Activated CD4-positive, alpha-beta T cell treated with anti-CD3 and anti-CD28 coated beads, Interleukin-2, amount 10 ng/mL, durations not matched to agents 24 days and 14 days (primary cell): ENCODE results near the gene MRPS18B. TPM values are rescaled to one million over a fixed set of nuclear protein-coding genes. Genes with fewer than 3 reads are reported as not detected.
"Not testable (repeated sequence)": the region's sequence is repeated elsewhere in the genome, so short reads cannot be mapped to it uniquely, and the experiment has no call there.

Experiments
- DNase-seq: peaks from one replicate; pipeline ENCODE4 v3.0.0; 2022
- H3K27ac Mint-ChIP-seq: one replicate; pipeline ENCODE4 v1.8.0; 2022; ENCODE audit warnings: mild to moderate bottlenecking, mixed read lengths
- H3K27me3 Mint-ChIP-seq: one replicate; pipeline ENCODE4 v1.8.0; 2022; ENCODE audit warnings: mixed read lengths
- H3K36me3 Mint-ChIP-seq: one replicate; pipeline ENCODE4 v1.8.0; 2022; ENCODE audit warnings: low read depth, mild to moderate bottlenecking, mixed read lengths
- H3K4me1 Mint-ChIP-seq: one replicate; pipeline ENCODE4 v1.8.0; 2021; ENCODE audit warnings: mixed read lengths
- H3K4me3 Mint-ChIP-seq: one replicate; pipeline ENCODE4 v1.8.0; 2022; ENCODE audit warnings: mild to moderate bottlenecking, moderate library complexity, mixed read lengths
- H3K9me3 Mint-ChIP-seq: one replicate; pipeline ENCODE4 v1.8.0; 2021; ENCODE audit warnings: mixed read lengths
- intact Hi-C: fragments of 100-400 bp; cut with micrococcal nuclease; formaldehyde crosslinking; loops from one replicate; pipeline ENCODE4 v1.15.1; 2023
- total RNA-seq: library from RNA; stranded (reverse); gene quantifications from 2 replicates; pipeline ENCODE4 v1.2.3, GENCODE V29; 2022

MRPS18B gene
- total RNA-seq, 1 donor from 2014 or later: 79.4 TPM

DNA sequence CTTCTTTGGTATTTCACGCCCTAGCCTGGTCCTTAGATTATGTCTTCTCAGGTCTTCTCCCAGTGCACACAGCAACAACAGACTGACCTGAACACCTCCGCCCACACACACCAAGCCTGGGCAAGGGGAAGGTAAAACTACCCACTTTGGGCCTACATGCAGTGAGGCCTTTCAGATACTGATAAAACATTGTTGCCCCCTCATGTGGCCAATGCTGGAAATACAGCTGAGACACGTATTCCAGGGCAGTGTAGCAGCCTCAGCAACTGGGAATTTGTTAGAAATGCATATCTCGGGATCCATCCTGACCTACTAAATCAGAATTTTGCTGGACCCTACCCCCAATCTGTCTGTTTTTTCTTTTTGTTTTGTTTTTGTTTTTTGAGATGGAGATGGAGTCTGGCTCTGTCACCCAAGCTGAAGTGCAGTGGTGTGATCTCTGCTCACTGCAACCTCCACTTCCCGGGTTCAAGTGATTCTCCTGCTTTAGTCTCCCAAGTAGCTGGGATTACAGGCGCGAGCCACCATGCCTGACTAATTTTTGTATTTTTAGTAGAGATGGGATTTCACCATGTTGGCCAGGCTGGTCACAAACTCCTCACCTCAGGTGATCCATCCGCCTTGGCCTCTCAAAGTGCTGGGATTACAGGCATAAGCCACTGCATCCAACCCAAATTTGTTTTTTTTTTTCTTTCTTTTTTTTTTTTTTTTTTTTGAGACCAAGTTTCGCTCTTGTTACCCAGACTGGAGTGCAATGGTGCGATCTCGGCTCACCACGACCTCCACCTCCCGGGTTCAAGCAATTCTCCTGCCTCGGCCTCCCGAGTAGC is 20.1 kb upstream of the MRPS18B start:
- Mint-ChIP-seq H3K27ac (peak overlapping the region; percentile 74), H3K4me1 (peaks cover 12% of the 10 kb centered on the region), H3K36me3 (peaks cover 46% of the 10 kb centered on the region)
- intact Hi-C loops: loop anchor here (1.0 to 5.0 kb wide), 2 partner anchors 55 to 114 kb away; no protein-coding TSS in a partner anchor
- H3K4me3 Mint-ChIP-seq, H3K27me3 Mint-ChIP-seq, H3K9me3 Mint-ChIP-seq: not testable (repeated sequence)
- DNase-seq: peak; percentile 94

DNA sequence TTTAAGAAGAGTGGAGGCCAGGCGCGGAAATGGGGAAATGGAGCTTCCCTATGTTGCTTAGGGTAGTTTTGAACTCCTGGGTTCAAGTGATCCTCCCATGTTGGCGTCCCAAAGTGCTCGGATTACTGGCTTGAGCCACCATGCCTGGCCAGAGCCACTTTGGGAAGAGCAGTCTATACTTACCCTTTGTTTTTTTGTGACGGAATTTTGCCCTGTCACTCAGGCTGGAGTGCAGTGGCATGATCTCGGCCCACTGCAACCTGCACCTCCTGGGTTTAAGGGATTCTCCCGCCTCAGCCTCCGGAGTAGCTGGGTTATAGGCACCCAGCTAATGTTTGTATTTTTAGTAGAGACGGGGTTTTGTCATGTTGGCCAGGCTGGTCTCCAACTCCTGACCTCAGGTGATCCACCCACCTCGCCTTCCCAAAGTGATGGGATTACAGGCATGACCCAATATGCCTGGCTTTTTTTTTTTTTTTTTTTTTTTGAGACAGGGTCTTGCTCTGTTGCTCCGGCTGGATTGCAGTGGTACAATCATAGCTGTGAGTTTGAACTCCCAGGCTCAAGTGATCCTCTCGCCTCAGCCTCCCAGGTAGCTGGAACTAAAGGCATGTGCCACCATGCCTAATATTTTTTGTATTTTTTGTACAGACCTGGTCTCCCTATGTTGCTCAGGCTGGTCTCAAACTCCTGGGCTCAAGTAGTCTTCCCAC is 18.6 kb upstream of the MRPS18B start:
- Mint-ChIP-seq H3K9me3 (no peaks in the 10 kb centered on the region), H3K36me3 (peaks cover 55% of the 10 kb centered on the region), H3K27ac (no peak overlapping the region), H3K4me1 (peaks cover 17% of the 10 kb centered on the region), H3K27me3 (no peaks in the 10 kb centered on the region), H3K4me3 (no peak overlapping the region)
- intact Hi-C loops: loop anchor here (5.0 kb wide), 1 partner anchor 57 kb away; no protein-coding TSS in a partner anchor
- DNase-seq: no peak

DNA sequence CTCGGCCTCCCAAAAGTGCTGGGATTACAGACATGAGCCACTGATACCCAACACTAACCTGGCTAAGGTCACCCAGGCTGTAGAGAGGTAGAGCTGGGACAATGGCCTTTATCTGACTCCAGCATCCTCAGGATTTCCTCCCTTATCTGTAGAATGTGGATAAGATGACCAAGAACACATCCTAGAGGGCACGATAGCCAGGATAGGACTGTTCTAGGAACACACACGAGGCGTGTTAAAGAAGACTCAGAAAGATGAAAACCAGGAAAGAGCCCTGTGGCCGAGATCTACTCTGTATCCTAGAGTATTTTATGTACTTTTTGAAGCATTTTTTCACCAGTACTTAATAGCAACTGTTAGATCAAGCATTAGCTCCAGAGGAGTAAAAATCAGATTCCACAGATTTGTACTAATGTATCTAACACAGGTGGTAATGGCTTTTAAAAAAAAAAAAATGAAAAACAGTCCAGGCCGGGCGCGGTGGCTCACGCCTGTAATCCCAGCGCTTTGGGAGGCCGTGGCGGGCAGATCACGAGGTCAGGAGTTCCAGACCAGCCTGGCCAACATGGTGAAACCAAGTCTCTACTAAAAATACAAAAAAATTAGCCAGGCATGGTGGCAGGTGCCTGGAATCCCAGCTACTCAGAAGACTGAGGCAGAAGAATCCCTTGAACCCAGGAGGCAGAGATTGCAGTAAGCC is 17.9 kb upstream of the MRPS18B start:
- H3K9me3 Mint-ChIP-seq: no peaks in the 10 kb centered on the region
- H3K36me3 Mint-ChIP-seq: peaks cover 56% of the 10 kb centered on the region
- no peak overlapping the region for H3K27ac Mint-ChIP-seq
- DNase-seq: no peak
- no peak overlapping the region for H3K4me3 Mint-ChIP-seq
- H3K27me3 Mint-ChIP-seq: no peaks in the 10 kb centered on the region
- H3K4me1 Mint-ChIP-seq: peaks cover 17% of the 10 kb centered on the region
- intact Hi-C loops: loop anchor here (5.0 kb wide), 1 partner anchor 57 kb away; no protein-coding TSS in a partner anchor

DNA sequence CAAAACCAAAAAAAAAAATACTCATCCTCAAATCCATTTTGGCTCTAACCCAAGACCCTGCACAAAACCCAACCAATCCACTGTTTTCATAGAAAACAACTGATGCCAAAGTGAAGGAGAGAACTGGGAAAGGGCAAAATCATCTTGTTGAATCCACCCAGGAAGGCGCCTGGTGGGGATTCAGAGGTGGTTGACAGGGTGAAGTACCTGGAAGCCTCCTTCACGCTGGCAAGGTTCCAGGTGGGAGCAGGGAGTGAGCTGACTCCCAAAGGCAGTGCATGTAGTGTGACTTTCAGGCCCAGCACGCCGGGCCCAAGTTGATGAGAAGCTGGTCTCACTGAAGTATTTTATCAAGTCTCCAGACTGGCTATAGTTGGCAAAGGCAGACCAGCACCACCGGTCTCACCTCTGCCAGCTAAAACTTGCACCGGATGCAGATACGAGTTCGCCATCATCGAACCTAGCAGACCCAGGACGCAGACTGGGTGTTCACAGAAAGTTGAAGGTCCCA is 17.1 kb upstream of the MRPS18B start:
- H3K4me1 Mint-ChIP-seq: peaks cover 16% of the 10 kb centered on the region
- H3K27ac Mint-ChIP-seq: peak overlapping the region; percentile 9
- intact Hi-C loops: no loop called here
- no peaks in the 10 kb centered on the region for H3K9me3 Mint-ChIP-seq
- no peaks in the 10 kb centered on the region for H3K27me3 Mint-ChIP-seq
- DNase-seq: no peak
- no peak overlapping the region for H3K4me3 Mint-ChIP-seq
- peaks cover 59% of the 10 kb centered on the region for H3K36me3 Mint-ChIP-seq

DNA sequence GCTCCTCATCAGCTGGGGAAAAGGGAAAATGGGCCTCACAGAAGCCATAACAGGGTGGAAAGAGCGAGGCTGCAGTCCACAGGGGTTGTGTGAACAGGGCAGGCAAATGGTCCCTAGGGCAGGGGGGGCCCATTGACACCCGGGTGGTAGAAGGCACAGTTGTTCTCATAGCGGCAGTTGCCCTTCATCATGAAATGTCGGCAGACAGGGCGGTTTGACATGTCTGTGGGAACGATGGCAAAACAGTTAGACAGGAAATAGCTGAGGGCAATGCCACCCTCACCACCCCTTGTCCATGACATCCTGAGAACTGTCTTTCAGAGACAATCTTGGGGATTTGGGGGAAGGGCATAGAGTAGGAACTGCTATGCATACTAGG is 16.2 kb upstream of the MRPS18B start:
- Mint-ChIP-seq H3K27me3 (no peaks in the 10 kb centered on the region), H3K4me1 (peaks cover 19% of the 10 kb centered on the region), H3K4me3 (no peak overlapping the region), H3K9me3 (no peaks in the 10 kb centered on the region), H3K36me3 (peaks cover 66% of the 10 kb centered on the region), H3K27ac (peak overlapping the region; percentile 29)
- DNase-seq: no peak
- intact Hi-C loops: no loop called here

DNA sequence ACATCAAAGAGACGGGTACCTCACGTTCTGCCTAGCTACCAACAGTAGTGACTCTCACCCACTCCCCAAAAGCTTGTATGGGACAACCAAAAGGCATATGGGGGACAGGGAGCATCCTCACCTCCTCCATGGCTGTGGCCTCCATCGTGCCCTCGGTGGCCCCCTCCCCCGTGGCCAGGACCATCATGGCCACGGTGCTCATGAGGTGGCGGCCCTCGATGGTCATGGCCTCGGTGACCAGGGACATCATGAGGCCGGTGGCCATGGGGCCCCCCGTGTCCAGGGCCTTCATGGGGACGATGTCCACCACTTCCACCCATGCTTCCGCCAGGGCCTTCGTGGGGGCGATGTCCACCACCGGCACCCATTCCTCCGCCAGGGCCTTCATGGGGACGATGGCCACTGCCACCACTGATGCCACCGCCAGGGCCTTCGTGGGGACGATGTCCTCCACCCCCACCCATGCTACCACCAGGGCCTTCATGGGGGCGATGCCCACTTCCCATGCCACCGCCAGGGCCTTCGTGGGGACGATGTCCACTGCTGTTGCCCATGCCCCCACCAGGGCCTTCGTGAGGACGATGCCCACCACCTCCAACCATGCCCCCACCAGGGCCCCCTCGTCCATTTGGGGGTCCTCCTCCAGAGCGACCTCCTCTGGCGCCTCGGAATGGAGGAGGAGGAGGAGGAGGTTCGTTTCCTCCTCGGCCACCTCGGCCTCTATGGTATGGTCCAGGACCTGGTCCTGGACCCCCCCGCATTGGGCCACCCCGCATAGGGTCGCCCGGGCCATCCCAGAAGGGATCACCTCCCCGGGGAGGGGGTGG is 15.6 kb upstream of the MRPS18B start:
- Mint-ChIP-seq H3K36me3 (peaks cover 70% of the 10 kb centered on the region), H3K4me1 (peaks cover 19% of the 10 kb centered on the region), H3K9me3 (no peaks in the 10 kb centered on the region), H3K27ac (no peak overlapping the region), H3K4me3 (no peak overlapping the region), H3K27me3 (no peaks in the 10 kb centered on the region)
- intact Hi-C loops: no loop called here
- no peak for DNase-seq

DNA sequence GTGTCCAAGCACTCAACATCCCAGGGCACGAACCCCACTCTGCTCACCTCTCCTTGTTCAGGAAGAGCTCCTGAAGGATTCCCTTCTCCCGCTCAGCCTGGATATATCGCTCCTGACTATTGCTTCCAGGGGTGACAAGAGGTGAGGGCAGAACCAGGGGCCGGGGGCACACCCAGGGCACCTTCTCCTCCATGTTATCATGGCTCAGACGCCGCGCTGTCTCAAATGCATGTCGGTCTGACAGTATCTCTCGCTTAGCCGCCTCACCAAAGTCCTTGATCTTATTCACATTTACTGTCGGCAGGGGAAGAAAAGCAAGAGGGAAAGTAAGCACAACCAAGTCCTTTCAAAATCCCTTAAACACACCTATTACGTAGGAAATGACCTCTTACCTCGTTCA is 13.7 kb upstream of the MRPS18B start:
- no peaks in the 10 kb centered on the region for H3K27me3 Mint-ChIP-seq
- intact Hi-C loops: no loop called here
- peaks cover 74% of the 10 kb centered on the region for H3K36me3 Mint-ChIP-seq
- H3K27ac Mint-ChIP-seq: no peak overlapping the region
- H3K4me1 Mint-ChIP-seq: peaks cover 23% of the 10 kb centered on the region
- no peak for DNase-seq
- no peaks in the 10 kb centered on the region for H3K9me3 Mint-ChIP-seq
- H3K4me3 Mint-ChIP-seq: no peak overlapping the region

DNA sequence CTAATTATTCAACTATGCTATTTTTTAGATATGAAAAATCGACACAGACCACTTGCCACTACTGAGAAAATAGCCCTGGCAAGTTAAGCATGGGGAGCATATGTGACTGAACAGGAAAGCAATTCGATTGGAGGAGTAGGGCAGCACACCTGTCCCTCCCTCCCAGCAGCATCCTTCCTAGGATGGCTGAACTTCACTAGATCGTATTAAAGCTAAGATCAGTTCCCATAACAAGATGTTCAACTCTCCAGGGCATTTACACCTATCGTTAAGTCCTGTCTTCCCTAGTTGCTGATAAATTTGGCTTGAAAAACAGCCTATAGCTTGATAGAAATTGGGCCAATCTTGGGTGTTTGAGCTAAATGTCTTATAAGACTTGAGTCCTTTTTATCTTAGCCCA is 7.6 kb upstream of the MRPS18B start:
- H3K36me3 Mint-ChIP-seq: peaks cover 75% of the 10 kb centered on the region
- intact Hi-C loops: loop anchor here (10.0 kb wide), 1 partner anchor 545 kb away; the partner anchor contains the start of genes POLR1H and PPP1R11
- H3K4me1 Mint-ChIP-seq: peaks cover 62% of the 10 kb centered on the region
- no peak for DNase-seq
- no peaks in the 10 kb centered on the region for H3K27me3 Mint-ChIP-seq
- H3K4me3 Mint-ChIP-seq: no peak overlapping the region
- H3K9me3 Mint-ChIP-seq: no peaks in the 10 kb centered on the region
- peak overlapping the region; percentile 35 for H3K27ac Mint-ChIP-seq

DNA sequence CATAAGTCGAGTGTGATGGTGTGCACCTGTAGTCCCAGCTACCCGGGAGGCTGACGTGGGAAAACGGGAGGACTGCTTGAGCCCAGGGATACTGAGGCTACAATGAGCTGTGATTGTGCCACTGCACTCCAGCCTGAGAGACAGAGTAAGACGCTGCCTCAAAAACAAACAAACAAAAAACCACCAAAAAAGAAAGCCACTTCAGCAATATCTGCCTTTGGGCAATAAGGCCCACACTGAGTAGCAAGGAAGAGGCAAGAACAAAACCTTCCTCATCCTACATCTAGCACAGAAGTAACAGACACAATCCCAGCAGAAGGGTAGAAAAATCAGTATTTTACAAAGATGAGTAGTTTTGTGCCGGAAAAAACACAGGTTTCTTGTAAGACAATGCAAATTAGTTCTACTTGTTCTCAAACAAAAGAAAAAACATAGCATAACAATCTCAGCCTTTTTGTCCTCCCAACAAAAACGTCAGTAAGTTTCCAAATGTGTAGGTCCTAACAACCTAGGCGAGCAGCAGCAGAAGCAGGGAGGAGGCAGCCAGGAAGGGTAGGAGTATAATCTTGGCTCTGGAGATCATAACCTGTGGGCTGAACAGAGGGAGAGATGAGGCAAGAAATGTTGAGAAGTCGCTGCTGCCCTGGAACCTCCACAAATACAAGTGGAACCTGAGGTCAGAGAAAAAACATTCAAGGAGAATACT is 6.3 kb upstream of the MRPS18B start:
- no peaks in the 10 kb centered on the region for H3K27me3 Mint-ChIP-seq
- H3K27ac Mint-ChIP-seq: no peak overlapping the region
- no peaks in the 10 kb centered on the region for H3K9me3 Mint-ChIP-seq
- H3K4me3 Mint-ChIP-seq: peak overlapping the region; percentile 4
- peaks cover 76% of the 10 kb centered on the region for H3K36me3 Mint-ChIP-seq
- intact Hi-C loops: loop anchor here (10.0 kb wide), 1 partner anchor 547 kb away; the partner anchor contains the start of genes POLR1H and PPP1R11
- DNase-seq: no peak
- H3K4me1 Mint-ChIP-seq: peaks cover 60% of the 10 kb centered on the region

DNA sequence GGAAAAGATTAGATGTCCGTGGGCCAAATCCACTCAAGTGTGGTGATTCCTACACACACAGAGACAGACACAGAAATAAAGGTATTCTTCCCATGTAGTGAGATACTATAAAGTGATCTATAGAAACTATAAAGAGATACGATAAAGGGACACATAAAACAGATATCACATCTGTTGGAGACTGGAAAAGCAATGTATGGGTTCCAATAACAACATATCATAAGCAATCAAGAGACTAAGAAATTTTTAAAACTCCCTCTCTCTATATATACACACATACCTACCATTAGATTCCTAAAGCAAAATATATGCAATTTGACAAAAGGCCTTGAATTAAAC is 5.8 kb upstream of the MRPS18B start:
- H3K36me3 Mint-ChIP-seq: peaks cover 76% of the 10 kb centered on the region
- intact Hi-C loops: loop anchor here (10.0 kb wide), 1 partner anchor 547 kb away; the partner anchor contains the start of genes POLR1H and PPP1R11

DNA sequence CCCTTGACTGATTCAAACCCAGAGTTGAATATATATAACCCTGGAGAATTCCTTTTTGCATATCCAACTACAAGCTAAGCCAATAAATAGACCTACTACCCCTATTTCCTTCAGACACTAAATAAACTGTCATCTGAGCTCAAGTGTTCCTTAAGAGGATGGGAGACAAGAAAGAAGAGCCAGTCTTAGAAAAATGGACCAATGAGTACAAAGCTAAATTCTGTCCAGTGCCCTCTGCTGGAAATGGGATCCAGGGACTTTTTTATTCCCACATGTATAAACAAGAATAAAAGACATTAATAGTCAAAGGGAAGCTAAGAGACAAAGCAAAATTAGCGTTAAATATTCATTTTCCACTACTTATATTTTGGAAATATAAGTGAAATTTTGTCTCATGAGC is 5.4 kb upstream of the MRPS18B start:
- intact Hi-C loops: loop anchor here (10.0 kb wide), 1 partner anchor 547 kb away; the partner anchor contains the start of genes POLR1H and PPP1R11
- peak overlapping the region; percentile 7 for H3K27ac Mint-ChIP-seq
- H3K4me1 Mint-ChIP-seq: peaks cover 63% of the 10 kb centered on the region
- H3K36me3 Mint-ChIP-seq: peaks cover 78% of the 10 kb centered on the region
- DNase-seq: no peak
- no peaks in the 10 kb centered on the region for H3K9me3 Mint-ChIP-seq
- H3K4me3 Mint-ChIP-seq: no peak overlapping the region
- peaks cover under 1% of the 10 kb centered on the region for H3K27me3 Mint-ChIP-seq

More for the DNA sequence above, 5.8 kb upstream of the MRPS18B start:
- no peak overlapping the region for H3K4me3 Mint-ChIP-seq
- DNase-seq: no peak
- H3K27ac Mint-ChIP-seq: peak overlapping the region; percentile 7
- no peaks in the 10 kb centered on the region for H3K9me3 Mint-ChIP-seq
- H3K27me3 Mint-ChIP-seq: no peaks in the 10 kb centered on the region
- H3K4me1 Mint-ChIP-seq: peaks cover 60% of the 10 kb centered on the region

DNA sequence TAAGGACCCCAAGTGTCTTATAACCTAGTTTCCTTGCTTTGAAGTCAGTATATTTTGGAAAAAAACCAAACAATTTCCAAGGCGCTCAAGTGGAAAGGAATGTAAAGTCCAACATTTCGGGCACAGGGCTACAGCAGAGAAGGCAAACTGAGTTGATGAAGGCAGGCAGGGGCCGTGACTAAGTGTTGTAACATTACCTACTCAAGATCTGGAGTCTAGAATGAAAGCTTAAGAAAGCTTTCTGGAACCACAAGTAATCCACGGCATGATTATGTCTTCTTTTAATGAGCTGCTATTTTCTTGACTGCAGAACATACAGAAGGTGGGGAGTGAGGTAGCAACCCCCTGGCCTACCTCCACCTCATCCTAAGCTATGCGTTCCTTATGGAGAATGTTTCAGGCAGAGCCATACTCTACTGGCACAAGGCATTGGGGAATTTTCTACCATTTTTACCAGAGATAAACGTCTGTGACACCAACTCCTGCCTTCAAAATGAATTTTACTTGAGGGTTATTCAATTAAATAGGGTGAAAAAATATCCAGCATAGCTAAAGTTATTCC is 4.9 kb upstream of the MRPS18B start:
- peaks cover 77% of the 10 kb centered on the region for H3K36me3 Mint-ChIP-seq
- intact Hi-C loops: loop anchor here (10.0 kb wide), 1 partner anchor 548 kb away; the partner anchor contains the start of genes POLR1H and PPP1R11
- no peaks in the 10 kb centered on the region for H3K9me3 Mint-ChIP-seq
- no peak for DNase-seq
- peaks cover 5% of the 10 kb centered on the region for H3K27me3 Mint-ChIP-seq
- peaks cover 61% of the 10 kb centered on the region for H3K4me1 Mint-ChIP-seq
- H3K4me3 Mint-ChIP-seq: peak overlapping the region; percentile 90
- peak overlapping the region; percentile 87 for H3K27ac Mint-ChIP-seq
